ENCODE measurements around the gene USH1G.
A peak's percentile ranks its signal among the peaks of the same experiment; 100 is the strongest.
"Not testable (repeated sequence)": the region's sequence is repeated elsewhere in the genome, so short reads cannot be mapped to it uniquely, and the experiment has no call there.

USH1G gene

DNA sequence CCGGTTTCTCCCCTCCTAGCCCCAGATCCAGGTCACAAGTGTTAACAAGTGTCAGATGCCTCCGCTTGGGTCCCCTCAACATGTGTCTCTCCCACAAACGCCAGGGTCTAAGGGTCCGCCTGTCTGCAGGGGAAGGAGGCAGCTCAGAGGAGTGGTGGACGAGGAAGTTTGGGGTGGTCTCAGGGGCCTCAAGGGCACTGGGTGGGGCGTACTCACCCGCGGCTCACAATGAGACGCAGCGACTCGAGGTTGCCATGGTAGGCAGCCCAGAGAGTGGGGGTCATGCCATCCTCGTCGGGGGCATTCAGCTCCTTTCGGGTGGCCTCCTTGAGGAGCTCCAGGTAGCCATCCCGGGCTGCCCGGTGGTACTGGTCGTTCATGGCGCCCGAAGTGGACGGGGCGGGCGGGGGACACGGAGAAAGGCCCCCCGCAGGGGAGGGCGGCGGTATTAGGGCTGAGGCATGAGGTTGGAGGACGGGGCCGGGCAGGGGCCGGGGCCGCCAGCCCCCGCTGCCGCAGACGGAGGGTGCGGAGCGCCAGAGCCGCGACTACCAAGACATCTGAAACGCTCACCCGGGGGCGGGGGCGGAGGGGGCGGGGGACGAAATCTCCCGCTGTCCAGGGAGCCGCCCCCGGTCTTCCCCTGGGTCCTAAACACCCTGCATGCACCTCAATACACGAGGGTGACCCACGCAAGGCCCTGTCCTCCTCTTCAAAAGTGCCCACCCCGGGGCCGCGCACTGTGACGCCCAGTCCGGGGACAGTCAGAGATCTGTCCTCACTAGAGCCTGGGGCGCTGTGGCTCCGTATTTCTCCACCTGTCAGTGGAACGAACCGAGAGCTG lies at the start of gene USH1G:
USH1G (minus strand) TSS at position 562 of the 844 bp plus-strand sequence; CDS start at position 380, 182 bp downstream.
- no peak within 1 kb of the TSS for H3K4me3 ChIP-seq (replicated peaks; ENCODE audit: low read depth, low read length)
- no peak for DNase-seq (ENCODE audit: extremely low read depth, low read depth)
- TF ChIP-seq, protein P1, sequence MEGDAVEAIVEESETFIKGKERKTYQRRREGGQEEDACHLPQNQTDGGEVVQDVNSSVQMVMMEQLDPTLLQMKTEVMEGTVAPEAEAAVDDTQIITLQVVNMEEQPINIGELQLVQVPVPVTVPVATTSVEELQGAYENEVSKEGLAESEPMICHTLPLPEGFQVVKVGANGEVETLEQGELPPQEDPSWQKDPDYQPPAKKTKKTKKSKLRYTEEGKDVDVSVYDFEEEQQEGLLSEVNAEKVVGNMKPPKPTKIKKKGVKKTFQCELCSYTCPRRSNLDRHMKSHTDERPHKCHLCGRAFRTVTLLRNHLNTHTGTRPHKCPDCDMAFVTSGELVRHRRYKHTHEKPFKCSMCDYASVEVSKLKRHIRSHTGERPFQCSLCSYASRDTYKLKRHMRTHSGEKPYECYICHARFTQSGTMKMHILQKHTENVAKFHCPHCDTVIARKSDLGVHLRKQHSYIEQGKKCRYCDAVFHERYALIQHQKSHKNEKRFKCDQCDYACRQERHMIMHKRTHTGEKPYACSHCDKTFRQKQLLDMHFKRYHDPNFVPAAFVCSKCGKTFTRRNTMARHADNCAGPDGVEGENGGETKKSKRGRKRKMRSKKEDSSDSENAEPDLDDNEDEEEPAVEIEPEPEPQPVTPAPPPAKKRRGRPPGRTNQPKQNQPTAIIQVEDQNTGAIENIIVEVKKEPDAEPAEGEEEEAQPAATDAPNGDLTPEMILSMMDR (IDR thresholded peaks at IDR 0.05; ENCODE audit: low read depth, low read length, missing control alignments), result no peak

DNA sequence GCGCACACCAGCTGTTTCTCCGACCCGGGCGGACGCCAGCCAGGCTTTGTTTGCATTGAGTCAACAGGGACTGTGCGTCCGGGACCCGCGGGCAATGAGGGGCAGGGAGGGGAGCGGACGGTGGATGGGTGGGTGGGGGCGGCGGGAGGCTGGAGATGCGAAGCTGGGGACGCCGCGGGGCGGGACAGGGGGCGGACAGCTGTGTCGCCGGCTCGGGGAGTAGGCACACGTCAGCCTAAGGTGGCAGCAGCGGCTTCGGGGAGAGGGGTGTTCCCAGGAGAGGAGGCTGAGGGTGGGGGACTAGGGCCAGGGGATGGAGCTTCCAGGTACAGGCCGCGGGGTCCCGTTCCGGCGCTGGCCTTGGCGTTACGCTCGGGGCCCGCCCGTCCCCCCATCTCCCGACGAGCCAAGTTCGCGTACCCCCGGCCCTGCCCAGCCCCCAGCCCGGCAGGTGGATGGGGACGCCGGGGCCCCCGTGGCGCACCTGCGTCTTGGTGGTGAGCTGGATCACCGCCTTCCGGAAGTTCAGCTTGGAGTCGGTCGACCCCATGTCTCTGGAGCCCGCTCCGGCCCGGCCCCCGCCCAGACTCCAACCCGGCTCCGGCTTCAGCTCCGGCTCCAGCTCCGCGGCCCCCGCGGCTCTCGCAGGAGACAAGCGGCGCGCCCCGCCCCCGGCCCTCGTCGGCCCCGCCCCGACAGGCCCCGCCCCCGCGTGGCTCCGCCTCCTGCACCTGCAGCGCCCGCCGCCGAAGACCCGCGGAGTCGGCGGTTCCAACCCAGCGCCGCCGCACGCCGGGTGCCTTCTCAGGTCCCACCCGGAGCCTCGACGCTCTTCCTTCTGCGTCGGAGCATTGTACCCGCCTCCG lies 49.3 kb upstream of the USH1G start, which contains the start of gene HID1:
HID1 (minus strand) TSS at position 653 of the 866 bp plus-strand sequence; CDS start at position 550, 103 bp downstream.
- TF ChIP-seq, protein P1 (IDR thresholded peaks at IDR 0.05; ENCODE audit: low read depth, low read length, missing control alignments), result no peak
- DNase-seq (ENCODE audit: extremely low read depth, low read depth), result no peak
- peak within 1 kb of the TSS; percentile 37 for H3K4me3 ChIP-seq (replicated peaks; ENCODE audit: low read depth, low read length)

DNA sequence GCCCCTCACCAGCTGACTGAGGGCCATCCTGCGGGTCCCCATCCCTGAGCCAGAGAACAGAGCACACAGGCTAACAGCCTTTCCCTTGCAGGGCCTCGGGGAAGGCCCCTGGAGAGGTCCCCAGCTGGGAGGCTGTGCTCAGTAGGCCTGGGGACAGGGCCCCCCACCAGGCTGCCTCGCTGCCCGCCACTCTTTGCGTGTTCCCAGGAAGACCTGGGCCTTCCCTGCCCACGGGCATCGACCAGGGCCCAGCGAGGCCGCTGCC lies 48.7 kb upstream of the USH1G start:
- H3K4me3 ChIP-seq (replicated peaks; ENCODE audit: low read depth, low read length), result no peak overlapping the region; the same call in 1 of the 2 replicates
- TF ChIP-seq, protein P1 (IDR thresholded peaks at IDR 0.05; ENCODE audit: low read depth, low read length, missing control alignments), result no peak

DNA sequence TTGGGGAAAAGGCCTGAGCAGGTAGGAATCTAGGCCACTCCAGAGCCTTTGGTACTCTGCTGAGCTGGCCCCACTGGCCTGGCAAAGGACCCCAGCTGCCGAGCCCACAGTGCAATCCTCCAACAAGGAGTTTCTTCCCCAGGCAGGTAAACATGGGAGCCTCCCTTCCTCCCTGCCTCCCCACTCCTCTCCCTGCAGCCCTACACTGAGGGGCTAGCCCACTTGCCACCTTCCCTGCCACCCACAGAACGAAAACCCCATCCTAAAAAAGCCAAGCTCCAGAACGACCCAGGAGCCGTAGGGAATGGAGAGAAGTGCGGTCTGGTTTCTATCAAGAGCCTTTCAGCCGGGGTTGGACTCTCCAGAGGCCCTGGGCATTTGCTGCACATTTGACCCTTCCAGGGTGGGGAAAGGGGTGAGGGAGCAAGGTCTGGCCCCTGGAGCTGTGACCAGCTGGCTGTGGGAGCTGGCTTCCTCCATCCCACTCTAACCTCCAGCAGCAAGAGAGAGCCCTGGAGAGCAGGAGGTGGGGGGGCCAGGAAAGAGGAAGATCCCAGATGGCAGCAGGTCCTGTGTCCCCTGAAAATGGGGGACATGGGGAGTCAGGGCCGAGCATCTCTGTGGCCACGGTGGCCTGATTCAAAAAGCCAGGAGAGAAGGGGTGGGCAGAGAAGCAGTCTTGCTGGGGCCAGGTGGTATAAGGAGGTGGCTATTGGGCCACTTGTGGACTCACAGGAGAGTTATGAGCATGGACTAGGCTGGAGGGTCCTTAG lies 48.2 kb upstream of the USH1G start:
- TF ChIP-seq, protein P1 (IDR thresholded peaks at IDR 0.05; ENCODE audit: low read depth, low read length, missing control alignments), result no peak
- H3K4me3 ChIP-seq (replicated peaks; ENCODE audit: low read depth, low read length), result no peak overlapping the region
- no peak for DNase-seq (ENCODE audit: extremely low read depth, low read depth)

More for the DNA sequence above, 48.7 kb upstream of the USH1G start:
- DNase-seq (ENCODE audit: extremely low read depth, low read depth), result no peak

DNA sequence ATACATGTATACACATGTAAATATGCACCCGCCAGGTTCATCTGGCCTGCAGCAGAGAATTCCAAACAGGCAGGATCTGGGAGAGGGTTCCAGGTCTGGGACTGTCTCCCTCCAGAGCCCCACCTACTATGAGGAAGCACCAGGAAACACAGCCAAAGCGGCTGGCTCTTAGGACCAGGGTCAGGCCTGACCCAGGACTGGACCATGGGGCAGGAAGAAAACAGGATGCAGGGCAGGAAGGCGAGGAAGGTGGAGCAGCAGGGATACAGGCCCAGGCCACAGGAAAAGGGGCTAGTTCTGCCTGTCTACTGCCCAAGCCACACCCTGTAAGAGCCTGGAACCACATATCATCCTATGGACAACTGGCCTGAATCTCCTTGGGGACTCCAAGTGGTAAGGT lies 47.3 kb upstream of the USH1G start:
- DNase-seq (ENCODE audit: extremely low read depth, low read depth), result no peak
- TF ChIP-seq, protein P1 (IDR thresholded peaks at IDR 0.05; ENCODE audit: low read depth, low read length, missing control alignments), result no peak
- no peak overlapping the region for H3K4me3 ChIP-seq (replicated peaks; ENCODE audit: low read depth, low read length)

DNA sequence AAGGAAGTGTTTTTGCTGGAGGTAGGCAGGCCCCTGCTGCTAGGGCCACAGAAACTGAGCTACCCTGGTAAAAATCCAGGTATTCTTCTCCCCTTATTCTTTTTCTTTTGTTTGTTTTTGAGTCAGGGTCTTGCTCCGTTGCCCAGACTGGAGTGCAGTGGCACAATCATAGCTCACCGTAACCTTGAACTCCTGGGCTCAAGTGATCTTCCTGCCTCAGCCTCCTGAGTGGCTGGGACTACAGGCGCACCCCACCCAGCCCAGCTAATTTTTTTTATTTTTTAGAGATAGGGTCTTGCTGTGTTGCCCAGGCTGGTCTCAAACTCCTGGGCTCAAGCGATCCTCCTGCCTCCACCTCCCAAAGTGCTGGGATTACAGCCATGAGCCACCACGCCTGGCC lies 46.4 kb upstream of the USH1G start:
- H3K4me3 ChIP-seq (replicated peaks; ENCODE audit: low read depth, low read length); DNase-seq (ENCODE audit: extremely low read depth, low read depth): not testable (repeated sequence)
